ENCODE data around the gene CD200R1L.

DNA sequence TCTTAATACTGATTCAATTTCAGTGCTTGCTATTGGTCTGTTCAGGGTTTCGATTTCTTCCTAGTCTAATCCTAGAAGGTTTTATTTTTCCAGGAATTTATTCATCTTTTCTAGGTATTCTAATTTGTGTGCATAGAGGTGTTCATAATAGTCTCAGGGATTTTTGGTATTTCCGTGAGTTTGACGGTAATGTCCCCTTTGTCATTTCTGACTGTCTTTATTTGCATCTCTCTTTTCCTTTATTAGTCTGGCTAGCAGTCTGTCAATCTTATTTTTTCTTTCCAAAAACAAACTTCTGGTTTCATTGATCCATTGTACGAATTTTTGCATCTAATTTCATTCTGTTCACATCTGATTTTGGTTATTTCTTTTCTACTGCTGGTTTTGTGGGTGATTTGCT is 35.2 kb upstream of the CD200R1L start:
- TF ChIP-seq, protein P1, sequence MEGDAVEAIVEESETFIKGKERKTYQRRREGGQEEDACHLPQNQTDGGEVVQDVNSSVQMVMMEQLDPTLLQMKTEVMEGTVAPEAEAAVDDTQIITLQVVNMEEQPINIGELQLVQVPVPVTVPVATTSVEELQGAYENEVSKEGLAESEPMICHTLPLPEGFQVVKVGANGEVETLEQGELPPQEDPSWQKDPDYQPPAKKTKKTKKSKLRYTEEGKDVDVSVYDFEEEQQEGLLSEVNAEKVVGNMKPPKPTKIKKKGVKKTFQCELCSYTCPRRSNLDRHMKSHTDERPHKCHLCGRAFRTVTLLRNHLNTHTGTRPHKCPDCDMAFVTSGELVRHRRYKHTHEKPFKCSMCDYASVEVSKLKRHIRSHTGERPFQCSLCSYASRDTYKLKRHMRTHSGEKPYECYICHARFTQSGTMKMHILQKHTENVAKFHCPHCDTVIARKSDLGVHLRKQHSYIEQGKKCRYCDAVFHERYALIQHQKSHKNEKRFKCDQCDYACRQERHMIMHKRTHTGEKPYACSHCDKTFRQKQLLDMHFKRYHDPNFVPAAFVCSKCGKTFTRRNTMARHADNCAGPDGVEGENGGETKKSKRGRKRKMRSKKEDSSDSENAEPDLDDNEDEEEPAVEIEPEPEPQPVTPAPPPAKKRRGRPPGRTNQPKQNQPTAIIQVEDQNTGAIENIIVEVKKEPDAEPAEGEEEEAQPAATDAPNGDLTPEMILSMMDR (IDR thresholded peaks at IDR 0.05 in 8 of 11, conservative IDR thresholded peaks at IDR 0.05 in 3 of 11): no peak
- no peak for TF ChIP-seq POLR2A (IDR thresholded peaks at IDR 0.05)

Data from spleen (tissue), 7 donors.